Parathyroid adenoma (tissue), 2 donors: ENCODE results near the gene TAF11L2.
"Not testable (repeated sequence)": the region's sequence is repeated elsewhere in the genome, so short reads cannot be mapped to it uniquely, and the experiment has no call there.

Experiments
- H2AFZ ChIP-seq: fragments of 300-600 bp; sonication (generic); one replicate; pipeline ENCODE4 v1.7.0; 2017; ENCODE audit warnings: antibody characterized with exemption, mild to moderate bottlenecking
- H3K27ac ChIP-seq: fragments of 300-600 bp; sonication (generic); one replicate; pipeline ENCODE4 v1.7.0; 2017
- H3K27me3 ChIP-seq: fragments of 300-600 bp; sonication (generic); one replicate; pipeline ENCODE4 v1.7.0; 2017; ENCODE audit warnings: low read length; ENCODE audit not compliant: control insufficient read depth, insufficient read depth
- H3K36me3 ChIP-seq: fragments of 300-600 bp; sonication (generic); one replicate; pipeline ENCODE4 v1.7.0; 2017; ENCODE audit warnings: low read length; ENCODE audit not compliant: control insufficient read depth, insufficient read depth
- H3K4me1 ChIP-seq: fragments of 300-600 bp; sonication (generic); one replicate; pipeline ENCODE4 v1.7.0; 2017; ENCODE audit warnings: control low read depth
- H3K4me2 ChIP-seq: fragments of 300-600 bp; sonication (generic); one replicate; pipeline ENCODE4 v1.7.0; 2017; ENCODE audit warnings: low read length
- H3K4me3 ChIP-seq: fragments of 300-600 bp; sonication (generic); one replicate; pipeline ENCODE4 v1.7.0; 2017; ENCODE audit warnings: low read depth, low read length
- H3K79me2 ChIP-seq: fragments of 300-600 bp; sonication (generic); one replicate; pipeline ENCODE4 v1.7.0; 2017; ENCODE audit warnings: control low read depth
- H3K9ac ChIP-seq: fragments of 300-600 bp; sonication (generic); one replicate; pipeline ENCODE4 v1.7.0; 2017; ENCODE audit warnings: mild to moderate bottlenecking
- H3K9me3 ChIP-seq: fragments of 300-600 bp; sonication (generic); one replicate; pipeline ENCODE4 v1.7.0; 2017; ENCODE audit warnings: low read length; ENCODE audit not compliant: control insufficient read depth
- TF ChIP-seq, protein P1 (sequence below): fragments of 300-600 bp; sonication (generic); IDR thresholded peaks from one replicate; pipeline ENCODE4 v1.7.0; 2017; ENCODE audit warnings: antibody characterized with exemption, mild to moderate bottlenecking
- donor health status: primary hyperparathyroidism.

Gene TAF11L2

DNA sequence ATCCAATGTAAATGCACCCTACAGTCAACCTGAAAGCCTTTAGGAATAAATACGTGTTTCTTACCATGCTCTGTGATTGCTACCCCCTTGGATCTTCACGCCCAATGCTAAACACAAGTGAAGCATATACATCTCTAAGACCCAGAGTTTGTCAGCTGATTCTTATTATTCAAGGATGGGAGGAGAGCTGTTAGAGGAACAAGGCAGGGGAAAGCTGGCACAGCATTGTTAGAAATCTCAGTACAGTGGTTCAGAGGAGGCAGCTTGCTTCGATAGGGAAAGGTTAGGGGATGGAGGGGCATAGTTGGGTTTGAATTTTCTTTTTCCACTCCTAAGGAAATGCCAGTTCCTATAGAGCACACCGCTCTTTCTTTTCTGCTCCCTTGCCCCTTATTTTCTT lies 16.7 kb upstream of the TAF11L2 start:
- Histone ChIP-seq H3K9me3 (no peaks in the 10 kb centered on the region), H3K4me3 (no peak overlapping the region), H3K27ac (no peak overlapping the region), H2AFZ (peak overlapping the region; percentile 14), H3K4me1 (no peaks in the 10 kb centered on the region), H3K79me2 (no peaks in the 10 kb centered on the region), H3K36me3 (no peaks in the 10 kb centered on the region), H3K27me3 (no peaks in the 10 kb centered on the region), H3K4me2 (no peak overlapping the region), H3K9ac (no peak overlapping the region)
- TF ChIP-seq, protein P1, sequence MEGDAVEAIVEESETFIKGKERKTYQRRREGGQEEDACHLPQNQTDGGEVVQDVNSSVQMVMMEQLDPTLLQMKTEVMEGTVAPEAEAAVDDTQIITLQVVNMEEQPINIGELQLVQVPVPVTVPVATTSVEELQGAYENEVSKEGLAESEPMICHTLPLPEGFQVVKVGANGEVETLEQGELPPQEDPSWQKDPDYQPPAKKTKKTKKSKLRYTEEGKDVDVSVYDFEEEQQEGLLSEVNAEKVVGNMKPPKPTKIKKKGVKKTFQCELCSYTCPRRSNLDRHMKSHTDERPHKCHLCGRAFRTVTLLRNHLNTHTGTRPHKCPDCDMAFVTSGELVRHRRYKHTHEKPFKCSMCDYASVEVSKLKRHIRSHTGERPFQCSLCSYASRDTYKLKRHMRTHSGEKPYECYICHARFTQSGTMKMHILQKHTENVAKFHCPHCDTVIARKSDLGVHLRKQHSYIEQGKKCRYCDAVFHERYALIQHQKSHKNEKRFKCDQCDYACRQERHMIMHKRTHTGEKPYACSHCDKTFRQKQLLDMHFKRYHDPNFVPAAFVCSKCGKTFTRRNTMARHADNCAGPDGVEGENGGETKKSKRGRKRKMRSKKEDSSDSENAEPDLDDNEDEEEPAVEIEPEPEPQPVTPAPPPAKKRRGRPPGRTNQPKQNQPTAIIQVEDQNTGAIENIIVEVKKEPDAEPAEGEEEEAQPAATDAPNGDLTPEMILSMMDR = no peak

DNA sequence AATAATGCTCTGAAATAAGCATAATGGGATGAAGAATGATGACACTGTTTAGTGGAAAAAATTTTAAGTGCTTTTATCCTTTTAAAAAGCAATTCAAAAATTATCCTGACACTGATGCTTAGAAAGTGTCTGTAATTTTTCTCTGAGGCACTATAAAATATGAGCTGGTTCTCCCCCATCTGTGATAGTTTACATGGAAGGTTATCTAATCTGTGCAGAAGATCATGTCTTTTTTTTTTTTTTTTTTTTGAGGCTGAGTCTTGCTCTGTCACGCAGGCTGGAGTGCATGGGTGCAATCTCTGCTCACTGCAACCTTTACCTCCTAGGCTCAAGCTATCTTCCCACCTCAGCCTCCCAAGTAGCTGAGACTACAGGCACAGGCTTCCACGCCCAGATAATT lies 15.2 kb upstream of the TAF11L2 start:
- Histone ChIP-seq H2AFZ (no peak overlapping the region), H3K4me3 (no peak overlapping the region), H3K79me2 (no peaks in the 10 kb centered on the region), H3K27me3 (no peaks in the 10 kb centered on the region), H3K9me3 (no peaks in the 10 kb centered on the region), H3K36me3 (no peaks in the 10 kb centered on the region), H3K27ac (no peak overlapping the region), H3K9ac (no peak overlapping the region), H3K4me2 (no peak overlapping the region), H3K4me1 (no peaks in the 10 kb centered on the region)
- TF ChIP-seq, protein P1 = no peak

DNA sequence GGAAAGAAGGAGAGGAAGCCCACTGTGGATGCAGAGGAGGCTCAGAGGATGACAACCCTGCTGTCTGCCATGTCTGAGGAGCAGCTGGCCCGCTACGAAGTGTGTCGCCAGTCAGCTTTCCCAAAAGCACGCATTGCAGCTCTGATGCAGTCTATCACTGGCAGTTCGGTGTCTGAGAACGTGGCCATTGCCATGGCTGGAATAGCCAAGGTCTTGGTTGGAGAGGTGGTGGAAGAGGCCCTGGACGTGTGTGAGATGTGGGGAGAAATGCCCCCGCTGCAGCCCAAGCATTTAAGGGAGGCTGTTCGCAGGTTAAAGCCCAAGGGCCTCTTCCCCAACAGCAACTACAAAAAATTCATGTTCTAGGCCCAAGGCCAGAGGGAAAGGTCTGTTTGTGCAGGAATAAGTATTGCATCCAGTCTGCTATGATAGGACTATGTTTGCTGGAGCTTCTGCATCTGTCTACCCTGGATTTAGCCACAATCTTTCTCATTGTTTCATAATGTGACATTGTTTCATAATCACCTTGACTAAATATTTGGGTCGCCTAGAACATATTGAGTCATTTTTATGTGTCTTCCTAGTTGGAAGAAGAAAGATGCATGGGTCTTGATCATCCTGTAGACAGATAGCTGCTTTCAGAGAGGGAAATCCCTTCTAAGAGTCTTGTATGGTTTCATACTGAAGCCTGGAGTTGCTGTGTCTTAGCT lies 11.4 kb upstream of the TAF11L2 start:
- H3K9ac ChIP-seq, H3K9me3 ChIP-seq, H3K27me3 ChIP-seq, H3K36me3 ChIP-seq, H3K4me3 ChIP-seq, H3K79me2 ChIP-seq, H2AFZ ChIP-seq, H3K27ac ChIP-seq, H3K4me1 ChIP-seq, H3K4me2 ChIP-seq: not testable (repeated sequence)

DNA sequence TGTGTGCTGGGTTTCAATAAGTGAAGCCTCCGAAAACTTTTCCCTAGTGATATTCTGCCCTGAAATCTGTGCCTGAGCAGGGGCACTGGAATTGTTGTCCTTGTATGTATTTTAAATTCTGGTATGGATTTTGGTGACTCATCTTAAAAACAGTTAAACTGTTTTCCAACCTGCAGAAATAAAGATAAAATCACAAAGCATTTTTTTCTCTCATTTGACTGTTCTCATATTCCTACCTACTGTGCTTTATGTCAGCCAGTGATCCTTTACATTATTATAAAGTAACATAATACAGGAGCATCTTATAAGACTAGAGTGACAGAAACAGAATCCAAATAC lies 10.9 kb upstream of the TAF11L2 start:
- TF ChIP-seq, protein P1 = no peak
- Histone ChIP-seq H3K27ac (no peak overlapping the region), H3K4me1 (no peaks in the 10 kb centered on the region), H3K27me3 (no peaks in the 10 kb centered on the region), H3K9me3 (no peaks in the 10 kb centered on the region), H3K9ac (no peak overlapping the region), H3K4me3 (no peak overlapping the region), H3K79me2 (no peaks in the 10 kb centered on the region), H2AFZ (no peak overlapping the region), H3K4me2 (no peak overlapping the region), H3K36me3 (no peaks in the 10 kb centered on the region)

DNA sequence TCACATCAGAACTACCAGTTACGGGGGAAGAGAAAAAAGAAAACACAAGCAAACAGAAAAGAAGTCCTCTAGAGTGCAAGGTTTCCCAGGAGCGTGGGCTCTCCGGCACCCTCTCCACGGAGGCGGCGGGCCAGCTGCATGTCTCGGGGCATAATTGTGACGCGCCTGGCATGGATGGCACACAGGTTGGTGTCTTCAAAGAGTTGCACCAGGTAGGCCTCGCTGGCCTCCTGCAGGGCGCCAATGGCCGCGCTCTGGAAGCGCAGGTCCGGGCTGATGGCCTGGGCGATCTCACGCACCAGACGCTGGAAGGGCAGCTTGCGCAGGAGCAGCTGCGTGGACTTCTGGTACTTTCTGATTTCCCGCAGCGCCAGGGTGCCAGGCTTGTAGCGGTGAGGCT lies 6.8 kb upstream of the TAF11L2 start:
- H3K9me3 ChIP-seq, H3K27me3 ChIP-seq, H3K36me3 ChIP-seq, H3K4me1 ChIP-seq, H3K9ac ChIP-seq, H3K79me2 ChIP-seq, H3K4me3 ChIP-seq, H3K27ac ChIP-seq, H2AFZ ChIP-seq, H3K4me2 ChIP-seq: not testable (repeated sequence)

DNA sequence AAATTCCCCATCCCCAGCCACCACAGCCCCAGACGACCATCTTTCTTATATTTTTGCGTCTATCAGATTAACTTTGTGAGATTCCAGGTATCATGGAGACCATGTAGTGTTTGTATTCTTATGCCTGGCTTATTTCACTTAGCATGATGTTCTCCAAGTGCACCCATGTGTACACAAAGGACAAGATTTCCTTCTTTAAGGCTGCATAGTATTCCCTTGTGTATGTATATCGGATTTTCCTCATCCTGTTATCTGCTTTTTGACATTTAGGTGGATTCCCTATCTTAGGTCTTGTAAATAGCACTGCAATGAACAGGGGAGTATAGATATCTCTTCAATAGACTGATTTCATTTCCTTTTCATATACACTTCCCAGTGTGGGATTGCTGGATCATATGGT lies 5.3 kb upstream of the TAF11L2 start:
- TF ChIP-seq, protein P1 = no peak
- no peak overlapping the region for H3K9ac ChIP-seq
- H2AFZ ChIP-seq = no peak overlapping the region
- no peaks in the 10 kb centered on the region for H3K79me2 ChIP-seq
- H3K27me3 ChIP-seq = no peaks in the 10 kb centered on the region
- H3K4me1 ChIP-seq = no peaks in the 10 kb centered on the region
- no peak overlapping the region for H3K4me3 ChIP-seq
- no peak overlapping the region for H3K4me2 ChIP-seq
- H3K27ac ChIP-seq = no peak overlapping the region
- H3K9me3 ChIP-seq = no peaks in the 10 kb centered on the region
- H3K36me3 ChIP-seq = no peaks in the 10 kb centered on the region
